Endothelial cell of umbilical vein (primary cell): Measurements from ENCODE around the gene CARD16.
"Not testable (repeated sequence)": the region's sequence is repeated elsewhere in the genome, so short reads cannot be mapped to it uniquely, and the experiment has no call there.

Experiments
- EZH2 ChIP-seq: IDR thresholded peaks from 2 replicates; pipeline ENCODE4 v1.6.1; 2012; ENCODE audit warnings: borderline replicate concordance, low read depth, mild to moderate bottlenecking, moderate library complexity, low read length, inconsistent platforms; ENCODE audit not compliant: severe bottlenecking
- FOS ChIP-seq: IDR thresholded peaks from 2 replicates; pipeline ENCODE4 v1.6.1; 2011; ENCODE audit warnings: mild to moderate bottlenecking, low read length, moderate library complexity, borderline replicate concordance; ENCODE audit not compliant: insufficient read depth
- JUN ChIP-seq: IDR thresholded peaks from 2 replicates; pipeline ENCODE4 v1.6.1; 2011; ENCODE audit warnings: borderline replicate concordance, low read depth; ENCODE audit not compliant: insufficient read length, insufficient read depth
- MYC ChIP-seq: IDR thresholded peaks from one replicate; pipeline ENCODE4 v1.6.1; 2011; ENCODE audit warnings: mild to moderate bottlenecking, low read depth, low read length
- POLR2AphosphoS5 ChIP-seq: IDR thresholded peaks from 2 replicates; pipeline ENCODE4 v1.6.1; 2012; ENCODE audit warnings: low read depth, mild to moderate bottlenecking, control low read depth, low read length, moderate library complexity; ENCODE audit not compliant: insufficient read depth
- TF ChIP-seq, protein P1 (sequence below), 2 donors: IDR thresholded peaks; 1 replicate in 1 of 2; 2 replicates in 1 of 2; pipeline ENCODE4 v1.5.1; 2011; ENCODE audit warnings: low read length in 2 of 2, mild to moderate bottlenecking in 2 of 2, moderate library complexity in 2 of 2, control low read depth in 1 of 2, inconsistent platforms in 1 of 2, low read depth in 1 of 2; ENCODE audit not compliant: insufficient read depth in 1 of 2; ENCODE audit errors: extremely low read depth in 1 of 2

- not testable (repeated sequence) for TF ChIP-seq FOS, POLR2AphosphoS5, EZH2, MYC, JUN
- TF ChIP-seq, protein P1, sequence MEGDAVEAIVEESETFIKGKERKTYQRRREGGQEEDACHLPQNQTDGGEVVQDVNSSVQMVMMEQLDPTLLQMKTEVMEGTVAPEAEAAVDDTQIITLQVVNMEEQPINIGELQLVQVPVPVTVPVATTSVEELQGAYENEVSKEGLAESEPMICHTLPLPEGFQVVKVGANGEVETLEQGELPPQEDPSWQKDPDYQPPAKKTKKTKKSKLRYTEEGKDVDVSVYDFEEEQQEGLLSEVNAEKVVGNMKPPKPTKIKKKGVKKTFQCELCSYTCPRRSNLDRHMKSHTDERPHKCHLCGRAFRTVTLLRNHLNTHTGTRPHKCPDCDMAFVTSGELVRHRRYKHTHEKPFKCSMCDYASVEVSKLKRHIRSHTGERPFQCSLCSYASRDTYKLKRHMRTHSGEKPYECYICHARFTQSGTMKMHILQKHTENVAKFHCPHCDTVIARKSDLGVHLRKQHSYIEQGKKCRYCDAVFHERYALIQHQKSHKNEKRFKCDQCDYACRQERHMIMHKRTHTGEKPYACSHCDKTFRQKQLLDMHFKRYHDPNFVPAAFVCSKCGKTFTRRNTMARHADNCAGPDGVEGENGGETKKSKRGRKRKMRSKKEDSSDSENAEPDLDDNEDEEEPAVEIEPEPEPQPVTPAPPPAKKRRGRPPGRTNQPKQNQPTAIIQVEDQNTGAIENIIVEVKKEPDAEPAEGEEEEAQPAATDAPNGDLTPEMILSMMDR (IDR thresholded peaks at IDR 0.05; ENCODE audit: extremely low read depth in 1 of 2, insufficient read depth in 1 of 2, low read depth in 1 of 2, low read length in 2 of 2), result not testable (repeated sequence)
Observed at GRCh38 chr11:105080171-105080906, 35.2 kb upstream of the CARD16 start.
